B cell (primary cell): ENCODE measurements around the gene GPC3.

Source experiments
- EZH2 ChIP-seq: IDR thresholded peaks from 2 replicates; pipeline ENCODE4 v1.6.1; 2012; ENCODE audit warnings: borderline replicate concordance, low read depth, mild to moderate bottlenecking, moderate library complexity, low read length; ENCODE audit not compliant: insufficient read depth, poor library complexity, severe bottlenecking
- TF ChIP-seq, protein P1 (sequence below): fragments of 200-600 bp; IDR thresholded peaks from one replicate; pipeline ENCODE4 v1.8.0; 2022; ENCODE audit warnings: antibody characterized with exemption, mild to moderate bottlenecking

- TF ChIP-seq, protein P1, sequence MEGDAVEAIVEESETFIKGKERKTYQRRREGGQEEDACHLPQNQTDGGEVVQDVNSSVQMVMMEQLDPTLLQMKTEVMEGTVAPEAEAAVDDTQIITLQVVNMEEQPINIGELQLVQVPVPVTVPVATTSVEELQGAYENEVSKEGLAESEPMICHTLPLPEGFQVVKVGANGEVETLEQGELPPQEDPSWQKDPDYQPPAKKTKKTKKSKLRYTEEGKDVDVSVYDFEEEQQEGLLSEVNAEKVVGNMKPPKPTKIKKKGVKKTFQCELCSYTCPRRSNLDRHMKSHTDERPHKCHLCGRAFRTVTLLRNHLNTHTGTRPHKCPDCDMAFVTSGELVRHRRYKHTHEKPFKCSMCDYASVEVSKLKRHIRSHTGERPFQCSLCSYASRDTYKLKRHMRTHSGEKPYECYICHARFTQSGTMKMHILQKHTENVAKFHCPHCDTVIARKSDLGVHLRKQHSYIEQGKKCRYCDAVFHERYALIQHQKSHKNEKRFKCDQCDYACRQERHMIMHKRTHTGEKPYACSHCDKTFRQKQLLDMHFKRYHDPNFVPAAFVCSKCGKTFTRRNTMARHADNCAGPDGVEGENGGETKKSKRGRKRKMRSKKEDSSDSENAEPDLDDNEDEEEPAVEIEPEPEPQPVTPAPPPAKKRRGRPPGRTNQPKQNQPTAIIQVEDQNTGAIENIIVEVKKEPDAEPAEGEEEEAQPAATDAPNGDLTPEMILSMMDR = no peak
- no peak for TF ChIP-seq EZH2
Observed at GRCh38 chrX:133966199-133966598, 19.2 kb downstream of the GPC3 start.
